ENCODE results near the gene LARGE1. TPM values are rescaled to one million over a fixed set of nuclear protein-coding genes. Genes with fewer than 3 reads are reported as not detected.

The LARGE1 gene
- total RNA-seq, 1 experiment from 2014 or later, result 1.5 TPM

DNA sequence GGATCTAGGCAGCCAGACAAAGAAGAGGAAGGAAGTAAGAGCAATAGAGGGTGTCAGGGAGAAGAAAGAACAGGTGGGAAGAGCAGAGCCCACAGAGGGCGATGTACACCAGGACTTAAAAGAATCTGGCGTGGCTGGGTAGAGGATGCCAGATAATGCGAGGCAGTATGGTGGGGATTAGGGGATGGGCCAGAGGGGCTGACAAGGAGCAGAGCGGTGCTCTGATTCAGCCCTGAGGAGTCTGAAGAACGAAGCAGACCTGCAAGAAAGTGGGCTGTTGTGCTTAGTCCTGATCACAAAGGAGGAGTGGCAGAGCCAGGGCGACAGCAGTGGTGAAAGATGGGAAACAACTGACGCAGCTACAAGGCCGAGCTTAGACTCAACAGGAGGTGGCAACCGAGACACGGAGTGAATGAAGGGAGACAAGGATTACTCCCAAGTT, 163.7 kb downstream of the LARGE1 start:
- Histone ChIP-seq H3K79me2 (ENCODE audit: insufficient read depth, low read length) (no peaks in the 10 kb centered on the region), H3K36me3 (ENCODE audit: control insufficient read depth in 1 of 2, insufficient read depth in 2 of 2, low read length in 2 of 2) (no peaks in the 10 kb centered on the region), H3K9me3 (ENCODE audit: control insufficient read depth in 1 of 2, insufficient read depth in 1 of 2, low read depth in 1 of 2, low read length in 2 of 2) (peaks cover 5 to 51% of the 10 kb centered on the region in 2 experiments; a peak in 2 of 4 replicates), H3K4me3 (replicated peaks in 1 of 2; ENCODE audit: low read depth in 1 of 2, low read length in 2 of 2) (no peak overlapping the region), H3K9me2 (ENCODE audit: insufficient read depth) (no peaks in the 10 kb centered on the region), H3K4me2 (ENCODE audit: low read length) (no peak overlapping the region), H4K20me1 (ENCODE audit: insufficient read depth) (no peaks in the 10 kb centered on the region), H3K27ac (ENCODE audit: low read depth, low read length) (no peak overlapping the region), H2AFZ (ENCODE audit: low read depth, low read length, poor library complexity, severe bottlenecking) (no peak overlapping the region), H3K4me1 (ENCODE audit: control insufficient read depth in 1 of 2, insufficient read depth in 2 of 2, low read length in 2 of 2) (no peaks in the 10 kb centered on the region), H3K27me3 (ENCODE audit: insufficient read depth, low read length) (no peaks in the 10 kb centered on the region), H3K9ac (ENCODE audit: low read length) (no peak overlapping the region)
- intact Hi-C loops (cut with micrococcal nuclease), result no loop called here
- ATAC-seq (no peak), DNase-seq (ENCODE audit: low read depth, low spot score) (no peak)
- RAD21 ChIA-PET (ENCODE audit: low non-redundant PET in 1 of 2, low total read pairs in 2 of 2, uncharacterized antibody in 2 of 2, unreplicated experiment in 2 of 2), result no interaction called here
- CTCF ChIA-PET, result no interaction called here
- TF ChIP-seq ZNF274 (IDR thresholded peaks at IDR 0.05; ENCODE audit: low read depth, low read length), result no peak
- TF ChIP-seq CBX3 (IDR thresholded peaks at IDR 0.05; ENCODE audit: low read depth), result no peak
- TF ChIP-seq, protein P1, sequence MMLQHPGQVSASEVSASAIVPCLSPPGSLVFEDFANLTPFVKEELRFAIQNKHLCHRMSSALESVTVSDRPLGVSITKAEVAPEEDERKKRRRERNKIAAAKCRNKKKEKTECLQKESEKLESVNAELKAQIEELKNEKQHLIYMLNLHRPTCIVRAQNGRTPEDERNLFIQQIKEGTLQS (IDR thresholded peaks at IDR 0.05), result no peak
- no peak for TF ChIP-seq CEBPB (IDR thresholded peaks at IDR 0.05; ENCODE audit: low read depth)
- TF ChIP-seq POLR2AphosphoS5 (IDR thresholded peaks at IDR 0.05; ENCODE audit: low read depth, low read length), result no peak
- TF ChIP-seq, protein P2, sequence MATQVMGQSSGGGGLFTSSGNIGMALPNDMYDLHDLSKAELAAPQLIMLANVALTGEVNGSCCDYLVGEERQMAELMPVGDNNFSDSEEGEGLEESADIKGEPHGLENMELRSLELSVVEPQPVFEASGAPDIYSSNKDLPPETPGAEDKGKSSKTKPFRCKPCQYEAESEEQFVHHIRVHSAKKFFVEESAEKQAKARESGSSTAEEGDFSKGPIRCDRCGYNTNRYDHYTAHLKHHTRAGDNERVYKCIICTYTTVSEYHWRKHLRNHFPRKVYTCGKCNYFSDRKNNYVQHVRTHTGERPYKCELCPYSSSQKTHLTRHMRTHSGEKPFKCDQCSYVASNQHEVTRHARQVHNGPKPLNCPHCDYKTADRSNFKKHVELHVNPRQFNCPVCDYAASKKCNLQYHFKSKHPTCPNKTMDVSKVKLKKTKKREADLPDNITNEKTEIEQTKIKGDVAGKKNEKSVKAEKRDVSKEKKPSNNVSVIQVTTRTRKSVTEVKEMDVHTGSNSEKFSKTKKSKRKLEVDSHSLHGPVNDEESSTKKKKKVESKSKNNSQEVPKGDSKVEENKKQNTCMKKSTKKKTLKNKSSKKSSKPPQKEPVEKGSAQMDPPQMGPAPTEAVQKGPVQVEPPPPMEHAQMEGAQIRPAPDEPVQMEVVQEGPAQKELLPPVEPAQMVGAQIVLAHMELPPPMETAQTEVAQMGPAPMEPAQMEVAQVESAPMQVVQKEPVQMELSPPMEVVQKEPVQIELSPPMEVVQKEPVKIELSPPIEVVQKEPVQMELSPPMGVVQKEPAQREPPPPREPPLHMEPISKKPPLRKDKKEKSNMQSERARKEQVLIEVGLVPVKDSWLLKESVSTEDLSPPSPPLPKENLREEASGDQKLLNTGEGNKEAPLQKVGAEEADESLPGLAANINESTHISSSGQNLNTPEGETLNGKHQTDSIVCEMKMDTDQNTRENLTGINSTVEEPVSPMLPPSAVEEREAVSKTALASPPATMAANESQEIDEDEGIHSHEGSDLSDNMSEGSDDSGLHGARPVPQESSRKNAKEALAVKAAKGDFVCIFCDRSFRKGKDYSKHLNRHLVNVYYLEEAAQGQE (IDR thresholded peaks at IDR 0.05; ENCODE audit: low read depth), result no peak
- no peak for TF ChIP-seq EZH2phosphoT487 (IDR thresholded peaks at IDR 0.05; ENCODE audit: borderline replicate concordance)
- TF ChIP-seq FOSL1 (IDR thresholded peaks at IDR 0.05; ENCODE audit: low read depth), result no peak
- POLR2A ChIA-PET, result no interaction called here
- BruUV-seq (replicated peaks), result no TSS peak
